NCI-H2196 treated with DMSO at 0.1 percent for 48 hours (cell line): Measurements from ENCODE around the gene SMCHD1.
"Not testable (repeated sequence)": the region's sequence is repeated elsewhere in the genome, so short reads cannot be mapped to it uniquely, and the experiment has no call there.

Experiments used
- DNase-seq: peaks from one replicate; lab custom pipeline; 2025; ENCODE audit not compliant: unreplicated experiment; lab: John Stamatoyannopoulos, UW

The SMCHD1 gene

GRCh38 chr18:2715990-2716389 is 60.5 kb downstream of the SMCHD1 start:
- no peak for DNase-seq

GRCh38 chr18:2716394-2717326 is 61.1 kb downstream of the SMCHD1 start:
- DNase-seq = no peak

GRCh38 chr18:2717407-2717806 is 61.9 kb downstream of the SMCHD1 start:
- DNase-seq = no peak

GRCh38 chr18:2719040-2719439 is 63.5 kb downstream of the SMCHD1 start:
- DNase-seq = no peak

- no peak for DNase-seq
These were observed 67.7 kb downstream of the SMCHD1 start for GRCh38 chr18:2723207-2723606.

GRCh38 chr18:2729757-2730156 is 74.2 kb downstream of the SMCHD1 start:
- no peak for DNase-seq

GRCh38 chr18:2736823-2737222 is 81.3 kb downstream of the SMCHD1 start:
- no peak for DNase-seq

GRCh38 chr18:2740082-2740481 is 84.6 kb downstream of the SMCHD1 start:
- not testable (repeated sequence) for DNase-seq

GRCh38 chr18:2746274-2746673 is 90.7 kb downstream of the SMCHD1 start:
- DNase-seq = no peak

- no peak for DNase-seq
These were observed 102.8 kb downstream of the SMCHD1 start for GRCh38 chr18:2758309-2758708.

- no peak for DNase-seq
These were observed 119.1 kb downstream of the SMCHD1 start for GRCh38 chr18:2774669-2775068.

- DNase-seq = no peak
These were observed 121.1 kb downstream of the SMCHD1 start for GRCh38 chr18:2776601-2777000.

- DNase-seq = no peak
These were observed 121.7 kb downstream of the SMCHD1 start for GRCh38 chr18:2777241-2777640.

- no peak for DNase-seq
These were observed 125.2 kb downstream of the SMCHD1 start for GRCh38 chr18:2780750-2781149.

GRCh38 chr18:2787225-2787624 is 131.7 kb downstream of the SMCHD1 start:
- DNase-seq = no peak

GRCh38 chr18:2792395-2792794 is 136.9 kb downstream of the SMCHD1 start:
- no peak for DNase-seq

- DNase-seq = no peak
These were observed 138.6 kb downstream of the SMCHD1 start for GRCh38 chr18:2794159-2794558.

- DNase-seq = no peak
These were observed 142.4 kb downstream of the SMCHD1 start for GRCh38 chr18:2797951-2798350.

GRCh38 chr18:2799369-2799768 is 143.8 kb downstream of the SMCHD1 start:
- no peak for DNase-seq

- DNase-seq = no peak
These were observed 150.7 kb downstream of the SMCHD1 start for GRCh38 chr18:2805970-2806943.

GRCh38 chr18:2808640-2809039 is 153.1 kb downstream of the SMCHD1 start:
- DNase-seq = not testable (repeated sequence)
